ENCODE data around the gene SLC5A2.

SLC5A2 gene

DNA sequence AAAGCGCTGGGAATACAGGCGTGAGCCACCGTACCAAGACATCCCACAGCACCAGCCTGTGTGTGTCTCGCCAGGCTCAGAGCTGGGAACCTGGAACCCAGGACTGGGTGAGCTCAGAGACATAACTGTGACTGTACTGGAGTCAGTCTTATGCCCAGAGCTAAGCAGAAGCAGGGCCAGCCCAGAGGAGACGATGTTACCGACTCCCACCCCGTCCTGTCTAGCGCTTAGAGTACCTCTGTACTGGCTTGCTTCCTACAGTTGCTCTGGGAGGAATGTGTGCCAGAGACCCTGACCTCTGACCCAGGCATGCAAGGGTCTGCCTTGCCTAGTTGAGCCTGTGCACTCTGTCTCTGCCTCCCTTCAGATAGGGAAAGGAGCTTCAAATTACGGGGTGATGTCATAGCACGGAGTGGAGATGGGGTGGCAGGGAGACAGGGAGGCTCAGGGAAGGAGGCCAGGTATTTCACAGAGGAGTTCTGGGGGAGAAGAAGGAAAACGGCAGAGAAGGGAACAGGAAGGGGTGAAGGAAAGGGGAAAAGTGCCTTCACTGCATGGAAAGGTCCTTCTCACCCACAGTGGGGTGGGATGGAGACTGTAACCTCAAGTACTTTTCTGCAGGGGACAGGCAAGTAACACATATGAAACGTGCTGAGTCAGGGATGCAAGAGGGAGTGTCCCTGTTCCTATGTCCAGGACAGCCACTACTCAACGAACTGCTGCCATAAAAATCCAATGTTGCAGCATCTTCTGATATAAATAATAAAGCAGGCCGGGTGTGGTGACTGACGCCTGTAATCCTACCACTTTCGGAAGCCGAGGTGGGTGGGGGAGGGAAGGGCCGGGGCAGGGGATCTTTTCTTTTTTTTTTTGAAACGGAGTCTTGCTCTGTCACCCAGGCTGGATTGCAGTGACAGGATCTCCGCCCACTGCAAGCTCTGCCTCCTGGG lies 29.4 kb upstream of the SLC5A2 start:
- Histone ChIP-seq H3K9me3 (ENCODE audit: control insufficient read depth, low read length) (no peaks in the 10 kb centered on the region), H3K14ac (ENCODE audit: low read length in 2 of 2) (peak overlapping the region in 1 of 2 experiments; percentile 86), H2BK5ac (ENCODE audit: low read depth, low read length, poor library complexity, severe bottlenecking) (no peak overlapping the region), H4K91ac (ENCODE audit: low read length) (peak overlapping the region; percentile 84), H3K36me3 (ENCODE audit: control insufficient read depth in 1 of 2, insufficient read depth in 2 of 2, low read depth in 1 of 2, low read length in 2 of 2) (peaks cover 10 to 21% of the 10 kb centered on the region in 2 experiments), H3K4me1 (ENCODE audit: control insufficient read depth, insufficient read depth, low read depth, low read length) (peaks cover 42% of the 10 kb centered on the region), H2AFZ (ENCODE audit: low read depth, low read length) (no peak overlapping the region), H3K4ac (ENCODE audit: low read depth in 1 of 2, low read length in 2 of 2) (peak overlapping the region in 1 of 2 experiments; percentile 82), H3K23ac (ENCODE audit: low read length in 2 of 2) (peak overlapping the region in 1 of 2 experiments; percentile 24), H3K4me3 (ENCODE audit: insufficient read depth in 1 of 2, low read depth in 1 of 2, low read length in 2 of 2) (peak overlapping the region in 1 of 2 experiments; percentile 28), H2BK15ac (ENCODE audit: low read depth, poor library complexity, severe bottlenecking) (no peak overlapping the region), H3K27me3 (ENCODE audit: control insufficient read depth in 1 of 2, insufficient read depth in 1 of 2, low read length in 2 of 2) (no peaks in the 10 kb centered on the region), H2BK120ac (ENCODE audit: low read depth, low read length) (no peak overlapping the region), H3K79me1 (replicated peaks; ENCODE audit: low read length, poor library complexity, severe bottlenecking) (peaks cover 17% of the 10 kb centered on the region), H2BK12ac (ENCODE audit: low read length in 2 of 2) (peak overlapping the region; percentile 3 to 53), H3K27ac (ENCODE audit: low read length, poor library complexity, severe bottlenecking) (peak overlapping the region; percentile 31), H2AK5ac (ENCODE audit: low read length, severe bottlenecking) (peak overlapping the region; percentile 65), H4K8ac (ENCODE audit: low read length) (peak overlapping the region; percentile 76), H3K4me2 (ENCODE audit: low read length, poor library complexity, severe bottlenecking) (no peak overlapping the region), H3K9ac (ENCODE audit: low read length) (peak overlapping the region; percentile 78), H3K18ac (ENCODE audit: low read depth in 1 of 2, low read length in 2 of 2) (peak overlapping the region; percentile 13 to 72)
- peak; percentile 85 for DNase-seq
- WGBS = 39% methylated on average over 18 of the region's 20 CpGs

DNA sequence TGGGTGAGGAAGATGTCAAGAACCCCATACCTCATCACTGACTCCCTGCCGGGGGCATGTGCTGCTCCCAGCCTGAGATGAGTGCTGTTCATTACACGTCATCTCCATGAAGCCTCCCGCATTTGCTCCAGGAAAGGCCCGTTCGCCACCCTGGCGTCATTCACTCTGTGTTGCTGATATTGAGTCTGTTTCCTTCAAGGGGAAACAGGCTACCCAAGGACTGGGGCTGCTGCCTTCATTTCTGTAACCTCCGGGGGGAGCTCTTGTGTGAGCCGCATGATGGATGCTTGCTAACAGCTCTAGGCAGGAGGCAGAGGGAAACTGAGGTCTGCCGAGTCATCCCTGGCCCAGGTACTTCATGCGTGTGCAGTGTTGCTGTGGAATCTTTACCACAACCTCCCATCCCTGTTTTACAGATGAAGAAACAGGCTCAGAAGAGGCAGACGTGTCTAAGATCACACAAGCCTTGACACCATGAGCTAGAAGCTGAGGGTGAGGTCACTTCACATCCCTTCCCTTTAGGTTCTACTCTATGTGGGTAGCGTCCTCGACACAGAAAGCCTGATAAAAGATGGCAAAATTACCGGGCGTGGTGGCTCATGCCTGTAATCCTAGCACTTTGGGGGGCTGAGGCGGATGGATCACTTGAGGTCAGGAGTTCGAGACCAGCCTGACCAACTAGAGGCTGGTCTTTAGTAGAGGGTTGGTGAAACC lies 27.2 kb upstream of the SLC5A2 start:
- Histone ChIP-seq H3K4me1 (ENCODE audit: control insufficient read depth, insufficient read depth, low read depth, low read length) (peaks cover 45% of the 10 kb centered on the region), H3K9me3 (ENCODE audit: control insufficient read depth, low read length) (no peaks in the 10 kb centered on the region), H2BK15ac (ENCODE audit: low read depth, poor library complexity, severe bottlenecking) (no peak overlapping the region), H3K36me3 (ENCODE audit: control insufficient read depth in 1 of 2, insufficient read depth in 2 of 2, low read depth in 1 of 2, low read length in 2 of 2) (peaks cover 10 to 21% of the 10 kb centered on the region in 2 experiments), H4K91ac (ENCODE audit: low read length) (peak overlapping the region; percentile 21), H2BK5ac (ENCODE audit: low read depth, low read length, poor library complexity, severe bottlenecking) (no peak overlapping the region), H2BK12ac (ENCODE audit: low read length in 2 of 2) (no peak overlapping the region), H4K8ac (ENCODE audit: low read length) (no peak overlapping the region), H3K18ac (ENCODE audit: low read depth in 1 of 2, low read length in 2 of 2) (no peak overlapping the region), H3K27me3 (ENCODE audit: control insufficient read depth in 1 of 2, insufficient read depth in 1 of 2, low read length in 2 of 2) (no peaks in the 10 kb centered on the region), H3K4me2 (ENCODE audit: low read length, poor library complexity, severe bottlenecking) (no peak overlapping the region), H3K27ac (ENCODE audit: low read length, poor library complexity, severe bottlenecking) (no peak overlapping the region), H3K9ac (ENCODE audit: low read length) (peak overlapping the region; percentile 22), H3K4me3 (ENCODE audit: insufficient read depth in 1 of 2, low read depth in 1 of 2, low read length in 2 of 2) (peak overlapping the region in 1 of 2 experiments; percentile 27), H3K14ac (ENCODE audit: low read length in 2 of 2) (no peak overlapping the region), H3K4ac (ENCODE audit: low read depth in 1 of 2, low read length in 2 of 2) (no peak overlapping the region), H2AK5ac (ENCODE audit: low read length, severe bottlenecking) (no peak overlapping the region), H3K79me1 (replicated peaks; ENCODE audit: low read length, poor library complexity, severe bottlenecking) (peaks cover 17% of the 10 kb centered on the region), H2BK120ac (ENCODE audit: low read depth, low read length) (no peak overlapping the region), H2AFZ (ENCODE audit: low read depth, low read length) (no peak overlapping the region), H3K23ac (ENCODE audit: low read length in 2 of 2) (no peak overlapping the region)
- 89% methylated on average over 17 of the region's 17 CpGs for WGBS
- no peak for DNase-seq

DNA sequence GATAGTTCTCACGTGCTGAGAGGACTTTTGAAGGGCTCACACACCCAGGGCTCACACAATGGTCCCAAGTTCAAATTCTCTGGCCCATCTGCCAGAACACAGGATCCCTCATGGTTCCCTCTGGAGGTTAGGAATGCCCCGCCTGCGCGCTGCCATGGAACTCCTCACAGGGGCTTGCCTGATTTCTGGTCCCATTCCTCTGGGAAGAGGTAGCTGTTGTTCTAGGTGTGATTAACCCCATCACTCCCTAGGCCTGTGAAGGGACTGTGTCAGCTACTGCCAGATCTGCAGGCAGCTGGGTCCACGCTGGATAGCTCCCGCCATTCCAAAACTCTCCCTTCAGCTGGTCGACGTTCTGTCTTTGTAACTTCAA lies 25.9 kb upstream of the SLC5A2 start:
- H4K91ac ChIP-seq (ENCODE audit: low read length) = no peak overlapping the region
- no peak overlapping the region for H2BK12ac ChIP-seq (ENCODE audit: low read length in 2 of 2)
- H2AFZ ChIP-seq (ENCODE audit: low read depth, low read length) = no peak overlapping the region
- H3K4me2 ChIP-seq (ENCODE audit: low read length, poor library complexity, severe bottlenecking) = no peak overlapping the region
- DNase-seq = no peak
- peak overlapping the region; percentile 99 for H3K9ac ChIP-seq (ENCODE audit: low read length)
- no peak overlapping the region for H2BK15ac ChIP-seq (ENCODE audit: low read depth, poor library complexity, severe bottlenecking)
- H3K27me3 ChIP-seq (ENCODE audit: control insufficient read depth in 1 of 2, insufficient read depth in 1 of 2, low read length in 2 of 2) = no peaks in the 10 kb centered on the region
- peaks cover 41% of the 10 kb centered on the region for H3K4me1 ChIP-seq (ENCODE audit: control insufficient read depth, insufficient read depth, low read depth, low read length)
- H4K8ac ChIP-seq (ENCODE audit: low read length) = no peak overlapping the region
- H3K27ac ChIP-seq (ENCODE audit: low read length, poor library complexity, severe bottlenecking) = no peak overlapping the region
- no peak overlapping the region for H2BK5ac ChIP-seq (ENCODE audit: low read depth, low read length, poor library complexity, severe bottlenecking)
- H3K14ac ChIP-seq (ENCODE audit: low read length in 2 of 2) = no peak overlapping the region
- H3K79me1 ChIP-seq (replicated peaks; ENCODE audit: low read length, poor library complexity, severe bottlenecking) = peaks cover 23% of the 10 kb centered on the region
- peak overlapping the region in 1 of 2 experiments; percentile 87 for H3K4me3 ChIP-seq (ENCODE audit: insufficient read depth in 1 of 2, low read depth in 1 of 2, low read length in 2 of 2)
- H3K9me3 ChIP-seq (ENCODE audit: control insufficient read depth, low read length) = no peaks in the 10 kb centered on the region
- peaks cover 15 to 24% of the 10 kb centered on the region in 2 experiments for H3K36me3 ChIP-seq (ENCODE audit: control insufficient read depth in 1 of 2, insufficient read depth in 2 of 2, low read depth in 1 of 2, low read length in 2 of 2)
- 92% methylated on average over 8 of the region's 8 CpGs for WGBS
- no peak overlapping the region for H2BK120ac ChIP-seq (ENCODE audit: low read depth, low read length)
- H2AK5ac ChIP-seq (ENCODE audit: low read length, severe bottlenecking) = no peak overlapping the region
- H3K23ac ChIP-seq (ENCODE audit: low read length in 2 of 2) = no peak overlapping the region
- peak overlapping the region in 1 of 2 experiments; percentile 30 for H3K4ac ChIP-seq (ENCODE audit: low read depth in 1 of 2, low read length in 2 of 2)
- no peak overlapping the region for H3K18ac ChIP-seq (ENCODE audit: low read depth in 1 of 2, low read length in 2 of 2)
